Glomerular visceral epithelial cell (primary cell): ENCODE measurements around the gene ADCY1.
"Not testable (repeated sequence)": the region's sequence is repeated elsewhere in the genome, so short reads cannot be mapped to it uniquely, and the experiment has no call there.

Source experiments
- DNase-seq: peaks from one replicate; pipeline ENCODE4 v3.0.0-alpha.2; 2016; ENCODE audit errors: extremely low spot score

Gene ADCY1

DNA sequence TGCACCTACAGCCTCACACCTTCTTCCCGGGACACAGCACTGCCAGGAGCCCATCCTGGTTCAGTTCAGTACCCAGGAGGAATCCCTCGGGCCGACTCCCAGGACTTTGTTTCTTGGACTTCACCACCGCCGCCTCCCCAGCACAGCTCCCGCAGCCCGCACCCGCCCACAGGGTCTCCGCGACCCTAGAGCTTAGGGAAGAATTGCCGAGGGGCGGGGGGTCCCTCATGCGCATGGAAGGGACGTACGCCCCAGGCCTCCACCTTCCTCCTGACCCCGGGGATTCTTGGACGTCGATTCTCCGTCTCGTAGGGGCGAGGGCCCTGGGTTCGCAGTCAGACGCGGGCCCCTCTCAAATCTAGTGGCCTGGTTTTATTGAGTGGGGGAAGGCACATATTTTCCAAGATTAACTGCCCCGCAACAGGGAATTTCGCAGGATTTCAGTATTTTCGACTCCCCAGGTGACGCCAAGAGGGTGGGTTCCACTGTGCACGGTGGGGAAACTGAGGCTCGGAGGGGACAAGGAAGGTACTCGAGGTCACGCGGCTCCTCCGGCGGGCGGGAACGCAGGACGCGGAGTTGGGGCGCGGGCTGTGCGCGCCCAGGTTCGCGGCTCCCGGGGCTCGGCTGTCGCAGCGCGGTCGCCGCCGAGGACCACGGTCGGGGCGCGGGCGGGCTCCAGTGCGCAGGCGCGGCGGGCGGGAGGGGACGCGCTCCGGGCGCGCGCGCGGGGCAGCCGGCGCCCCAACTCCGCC, at the start of gene ADCY1:
TSS of gene ADCY1 (plus strand) at position 708 of the 755 bp plus-strand sequence. CDS start 176 bp downstream, outside the sequence.
- DNase-seq = no peak

DNA sequence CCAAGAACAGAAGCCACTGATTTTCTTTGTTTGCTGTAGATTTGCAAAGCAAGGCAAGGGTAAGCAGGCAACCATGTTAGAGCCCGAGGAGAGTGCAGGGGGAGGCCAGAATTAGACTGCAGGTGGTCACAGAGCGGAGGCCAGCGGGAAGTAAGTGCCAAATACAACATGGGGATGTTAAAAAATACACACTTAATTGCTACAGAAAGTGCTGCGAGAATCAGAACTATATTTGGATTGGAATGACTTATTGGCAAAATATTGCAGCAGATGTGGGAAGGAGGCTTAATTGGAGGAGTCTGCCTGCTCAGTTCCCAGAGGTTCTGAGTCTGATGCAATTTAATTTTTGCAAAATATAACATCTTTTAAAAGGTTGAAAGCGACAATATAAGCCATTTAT, 49.7 kb upstream of the ADCY1 start:
- no peak for DNase-seq

DNA sequence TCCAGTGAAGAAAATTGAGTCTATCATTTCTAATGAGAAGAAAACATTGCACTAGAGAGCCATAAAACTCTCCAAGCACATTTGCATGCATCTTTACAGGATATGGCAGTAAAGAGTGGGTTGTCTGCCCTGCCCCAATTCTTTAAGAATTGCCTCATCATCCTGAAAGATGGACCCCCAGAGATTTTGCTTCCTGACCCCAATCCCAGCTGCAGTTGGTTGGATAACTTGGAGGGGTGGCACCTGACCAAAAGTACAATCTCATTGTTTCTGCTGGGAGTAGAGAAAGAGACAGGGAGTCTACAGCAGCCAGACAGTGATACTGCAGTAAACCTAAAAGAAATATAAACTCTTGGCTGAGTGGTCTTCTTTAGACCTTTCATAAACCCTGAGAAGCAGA, 49.1 kb upstream of the ADCY1 start:
- DNase-seq = no peak

DNA sequence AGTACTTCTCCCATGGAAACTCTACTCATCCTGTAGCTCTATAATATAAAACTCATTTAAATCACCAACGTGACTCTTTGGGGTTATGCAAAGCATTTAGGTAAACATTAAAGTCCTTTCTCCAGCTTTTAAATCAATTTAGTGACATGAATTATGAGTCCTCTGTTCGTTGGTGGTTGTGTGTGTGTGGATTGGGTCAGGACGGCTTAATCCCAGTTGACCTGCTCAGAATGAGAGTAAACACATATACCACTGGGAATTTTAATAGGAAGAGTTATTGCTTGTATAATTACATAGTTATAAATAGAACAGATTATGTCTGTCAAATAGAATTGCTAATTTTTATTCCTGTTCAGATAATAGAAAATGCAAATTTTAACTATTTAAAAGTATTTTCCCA, 30.7 kb upstream of the ADCY1 start:
- no peak for DNase-seq

DNA sequence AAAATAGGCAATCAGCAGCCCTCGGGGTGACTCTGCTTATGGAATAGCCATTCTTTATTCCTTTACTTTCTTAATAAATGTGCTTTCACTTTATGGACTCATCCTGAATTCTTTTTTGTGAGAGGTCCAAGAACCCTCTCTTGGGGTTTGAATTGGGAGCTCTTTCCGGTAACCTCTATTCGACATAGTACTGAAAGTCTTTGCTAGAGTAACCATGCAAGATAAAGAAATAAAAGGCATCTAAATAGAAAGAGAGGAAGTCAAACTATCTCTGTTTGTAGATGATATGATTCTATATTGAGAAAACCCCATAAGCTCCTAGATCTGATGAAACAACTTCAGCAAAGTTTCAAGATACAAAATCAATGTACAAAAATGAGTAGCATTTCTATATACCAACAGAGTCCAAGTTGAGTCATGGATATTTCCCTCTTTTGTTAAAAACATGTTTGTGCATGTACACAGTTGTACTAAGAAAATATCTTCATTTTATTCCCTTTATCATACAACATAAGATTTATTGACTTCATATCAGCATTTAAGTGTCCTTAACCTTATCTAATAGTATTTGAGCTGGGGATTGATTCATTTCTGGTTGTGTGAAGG, 29.0 kb upstream of the ADCY1 start:
- DNase-seq = not testable (repeated sequence)

DNA sequence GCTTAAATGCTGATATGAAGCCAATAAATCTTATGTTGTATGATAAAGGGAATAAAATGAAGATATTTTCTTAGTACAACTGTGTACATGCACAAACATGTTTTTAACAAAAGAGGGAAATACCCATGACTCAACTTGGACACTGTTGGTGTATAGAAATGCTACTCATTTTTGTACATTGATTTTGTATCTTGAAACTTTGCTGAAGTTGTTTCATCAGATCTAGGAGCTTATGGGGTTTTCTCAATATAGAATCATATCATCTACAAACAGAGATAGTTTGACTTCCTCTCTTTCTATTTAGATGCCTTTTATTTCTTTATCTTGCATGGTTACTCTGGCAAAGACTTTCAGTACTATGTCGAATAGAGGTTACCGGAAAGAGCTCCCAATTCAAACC, 25.3 kb upstream of the ADCY1 start:
- DNase-seq = not testable (repeated sequence)

DNA sequence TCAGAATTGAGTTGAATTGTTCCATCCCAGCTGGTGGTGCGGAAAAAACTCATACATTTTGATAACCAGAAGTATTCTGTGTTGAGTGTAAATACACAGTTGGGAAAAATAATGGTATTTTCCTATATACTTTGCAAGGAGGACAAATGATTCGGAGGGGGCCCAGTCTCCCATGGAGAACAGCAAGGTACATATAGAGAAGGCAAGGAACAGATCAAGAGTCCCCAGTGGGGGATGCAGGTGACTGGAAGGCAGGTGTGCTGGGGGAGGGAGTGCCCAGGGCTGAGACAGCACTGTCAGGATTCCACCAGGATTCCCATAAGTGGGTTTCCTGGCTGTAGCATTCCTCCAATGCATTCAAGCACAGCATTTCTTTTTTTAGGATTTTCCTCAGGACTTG, 10.8 kb upstream of the ADCY1 start:
- no peak for DNase-seq

DNA sequence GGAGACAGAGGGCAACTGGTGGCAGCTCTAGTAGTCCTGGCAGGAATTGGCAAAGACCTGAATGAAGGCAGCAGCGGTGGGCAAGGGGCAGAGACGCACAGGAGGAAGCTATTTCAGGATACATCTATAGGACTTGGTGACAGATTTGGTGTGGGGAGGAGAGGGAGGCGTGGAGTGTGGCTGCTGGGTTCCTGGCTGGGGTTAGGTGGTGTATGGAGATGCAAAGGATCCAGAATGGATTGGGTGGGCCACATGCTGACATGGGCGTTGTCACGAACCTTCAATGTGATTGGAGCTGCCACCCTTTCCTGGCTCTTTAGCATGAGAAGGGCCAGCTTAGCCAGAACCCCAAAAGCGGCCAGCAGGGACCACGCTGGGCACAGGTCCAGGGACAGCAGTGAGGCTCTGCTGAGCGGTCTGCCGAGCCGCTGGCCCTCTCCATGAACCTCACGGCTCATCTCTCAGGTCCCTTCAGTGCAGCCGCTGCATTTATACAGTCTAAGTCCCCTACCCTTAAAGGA, 10.2 kb upstream of the ADCY1 start:
- no peak for DNase-seq

DNA sequence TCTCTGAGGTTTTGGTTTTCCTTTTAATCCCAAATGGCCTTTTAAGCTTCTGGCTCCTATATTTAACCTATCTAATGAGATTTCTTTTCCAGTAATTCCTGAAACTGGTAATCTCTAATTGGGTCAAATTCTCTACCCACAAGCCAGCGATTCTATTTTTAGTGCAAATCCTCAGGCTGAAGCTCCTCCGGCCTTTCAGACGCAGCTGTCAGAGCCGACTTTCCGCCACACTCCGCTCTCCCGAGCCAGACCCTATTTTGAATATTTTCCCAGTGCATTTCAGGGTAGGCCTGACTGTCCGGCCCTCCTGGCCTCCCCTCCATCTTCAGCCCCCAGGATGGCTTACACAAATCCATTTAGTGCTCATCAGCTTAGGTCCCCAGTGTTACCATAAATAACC, 9.7 kb upstream of the ADCY1 start:
- DNase-seq = no peak

DNA sequence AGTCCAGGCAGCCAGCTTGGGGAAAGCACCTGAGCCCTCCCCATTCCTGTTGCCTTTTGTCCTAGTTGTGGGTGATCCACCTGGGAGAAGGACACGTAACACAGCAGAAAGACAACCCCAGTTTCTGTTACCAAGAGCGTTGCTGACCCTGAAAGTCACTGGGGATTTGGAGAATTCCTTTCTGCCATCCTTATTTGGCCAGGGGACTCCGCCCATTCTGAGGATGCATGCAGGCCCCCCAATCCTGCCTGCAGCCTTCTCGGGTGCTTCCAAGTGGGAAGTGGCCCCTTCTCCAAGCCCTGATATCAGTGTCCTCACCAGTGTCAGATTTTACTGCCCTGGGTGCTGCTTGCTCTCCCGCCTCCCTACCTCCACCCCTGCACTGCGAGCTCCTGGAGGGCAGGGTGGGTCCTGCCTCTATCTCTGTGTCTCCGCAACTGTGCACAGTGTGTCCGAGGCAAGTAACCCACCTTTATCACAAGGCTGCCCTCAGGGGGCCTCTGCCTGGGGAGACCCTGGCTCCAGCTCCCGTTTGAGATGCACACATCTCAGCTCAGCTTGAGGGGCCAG, 9.2 kb upstream of the ADCY1 start:
- no peak for DNase-seq

DNA sequence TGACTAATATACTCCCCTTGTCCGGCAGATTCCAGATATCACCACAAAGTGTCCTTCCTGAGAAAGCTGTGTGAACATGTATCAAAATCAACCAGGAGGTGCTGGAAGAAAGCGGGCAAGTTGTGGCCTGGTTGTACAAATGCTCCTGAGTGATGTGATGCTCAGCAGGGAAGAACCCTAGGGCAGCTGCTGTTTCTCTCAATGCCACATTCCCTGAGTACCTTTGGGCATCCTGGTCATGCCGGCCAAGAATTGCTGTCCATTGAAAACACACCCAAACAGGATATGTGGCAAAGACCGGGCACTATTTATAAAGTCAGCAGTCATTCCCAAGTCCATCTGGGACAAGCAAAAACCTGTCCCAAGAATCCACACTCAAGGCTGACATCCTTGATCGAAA, 7.8 kb upstream of the ADCY1 start:
- no peak for DNase-seq

DNA sequence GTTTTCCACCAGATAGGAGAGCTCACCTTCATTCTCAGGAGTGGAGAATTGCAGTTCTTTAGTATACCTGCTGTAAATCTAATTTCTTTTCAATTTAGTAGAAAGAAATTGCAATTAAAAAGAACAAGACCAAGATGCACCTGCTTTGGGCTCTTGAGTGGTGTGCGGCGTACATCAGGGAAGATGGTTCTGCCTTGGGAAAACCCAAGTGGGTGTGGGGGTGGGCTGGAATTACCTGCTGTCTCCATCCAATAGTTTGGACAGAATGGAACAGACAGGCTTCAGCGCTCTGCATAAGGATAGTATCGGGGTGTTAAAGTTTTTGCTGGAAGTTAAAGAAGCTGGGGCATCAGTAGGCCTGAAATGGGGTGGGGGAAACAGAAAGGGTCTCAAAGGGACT, 7.2 kb upstream of the ADCY1 start:
- DNase-seq = no peak

DNA sequence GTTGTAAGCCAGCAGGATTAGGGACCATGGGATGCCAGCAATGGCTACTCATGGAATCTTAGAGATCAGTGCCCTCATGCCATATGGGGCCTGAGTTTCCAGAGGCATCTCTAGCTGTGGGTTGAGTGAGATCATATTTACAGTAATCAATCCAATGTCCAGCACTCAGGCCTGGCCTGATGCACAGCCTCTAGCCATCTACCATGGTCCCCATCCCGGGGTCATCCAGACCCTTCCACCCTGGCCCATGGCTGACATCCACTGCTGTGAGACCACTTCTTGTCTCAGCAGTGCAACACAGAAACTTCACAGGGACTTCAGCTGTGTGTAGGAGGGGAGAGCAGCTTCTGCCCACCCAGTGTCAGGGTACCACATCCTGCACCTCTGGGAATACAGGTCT, 6.5 kb upstream of the ADCY1 start:
- DNase-seq = no peak

DNA sequence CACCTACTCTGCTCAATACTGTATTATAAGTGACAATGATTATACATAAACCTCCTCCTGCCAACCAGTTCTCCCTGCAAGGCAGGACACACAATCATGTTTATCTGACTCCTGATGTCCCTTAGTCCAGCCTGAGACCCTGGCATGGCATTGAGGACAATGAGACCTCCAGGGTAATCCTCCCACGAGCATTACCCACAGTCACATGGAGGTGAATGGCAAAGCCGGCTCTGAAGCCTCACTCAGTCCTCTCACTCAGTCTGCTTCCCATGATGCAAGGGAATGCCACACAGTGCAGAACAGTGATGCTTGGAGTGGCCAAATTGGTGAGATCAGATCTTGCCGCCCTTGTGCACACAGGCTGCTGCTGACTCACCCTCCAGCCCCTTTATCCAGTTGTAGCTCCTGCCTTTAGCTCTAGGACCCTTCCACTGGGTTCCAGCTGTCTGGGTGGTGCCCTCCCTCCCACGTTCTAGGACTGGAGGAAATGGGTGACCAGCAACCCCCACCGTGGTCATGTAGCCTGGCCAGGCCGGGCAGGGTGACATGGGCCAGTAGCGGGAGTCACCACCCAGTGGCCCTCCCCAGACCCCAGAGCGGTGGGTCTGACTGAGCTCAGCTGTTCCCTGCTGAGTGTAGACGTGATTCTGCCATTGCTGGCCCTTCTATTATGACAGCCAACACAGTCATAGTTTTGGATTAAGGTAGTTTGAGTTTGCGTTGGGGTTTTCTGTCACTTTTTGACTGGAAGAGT, 5.5 kb upstream of the ADCY1 start:
- no peak for DNase-seq

DNA sequence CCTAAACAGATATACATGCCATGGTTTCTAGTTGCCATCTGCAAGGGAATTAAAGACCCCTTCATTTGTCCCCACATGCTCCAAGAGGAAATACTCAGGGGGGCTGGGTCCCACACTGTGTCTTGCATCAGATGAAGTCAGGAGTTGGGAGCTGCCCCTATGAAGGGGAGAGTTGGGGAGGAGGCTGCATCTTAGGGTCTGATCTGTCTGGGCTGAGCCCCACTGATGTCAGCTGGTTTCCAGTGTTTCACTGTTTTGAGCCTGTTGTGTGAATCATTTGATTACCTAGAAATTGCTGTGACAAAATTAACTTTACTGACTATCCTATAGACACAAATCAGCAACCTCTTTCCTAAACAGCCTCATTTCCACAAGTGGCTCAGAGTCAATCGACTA, 4.9 kb upstream of the ADCY1 start:
- no peak for DNase-seq

DNA sequence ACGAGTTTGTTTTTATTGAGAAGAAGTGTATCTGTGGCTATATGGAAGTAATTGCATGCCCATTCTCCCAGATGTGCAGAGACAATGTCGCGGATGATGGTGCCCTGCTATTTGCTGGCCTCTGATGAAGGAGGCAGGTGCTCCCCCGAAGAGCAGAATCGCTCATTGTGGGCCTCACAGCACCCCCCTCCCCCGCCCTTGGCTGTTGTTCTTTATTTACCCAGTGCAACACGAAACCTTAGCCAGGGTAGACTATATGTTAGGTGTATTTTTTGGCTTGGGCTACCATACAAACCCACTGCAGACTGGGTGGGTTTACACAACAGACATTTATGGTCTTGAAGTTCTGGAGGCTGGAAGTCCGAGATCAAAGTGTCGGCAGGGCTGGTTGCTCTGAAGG, 3.4 kb upstream of the ADCY1 start:
- DNase-seq = no peak

DNA sequence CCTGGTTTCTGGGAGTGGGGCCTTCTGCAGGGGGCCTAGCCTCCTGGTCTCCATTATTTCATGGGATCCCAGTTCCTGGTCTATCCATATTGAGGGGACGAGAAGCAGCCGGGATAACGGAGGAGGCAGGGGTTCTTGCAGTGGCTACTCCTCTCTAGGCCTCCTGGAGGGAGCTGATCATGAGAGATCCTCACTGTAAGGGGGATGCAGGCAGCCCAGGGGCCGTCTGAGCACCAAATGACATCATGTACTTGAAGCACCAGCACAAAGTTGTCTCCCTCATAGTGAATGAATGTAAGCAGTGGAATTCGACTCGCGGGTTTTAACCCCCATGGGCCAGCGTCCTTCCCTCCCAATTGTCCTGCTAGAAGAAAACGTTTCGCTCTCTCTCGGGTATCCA, 964 bp upstream of the ADCY1 start:
- DNase-seq = no peak

DNA sequence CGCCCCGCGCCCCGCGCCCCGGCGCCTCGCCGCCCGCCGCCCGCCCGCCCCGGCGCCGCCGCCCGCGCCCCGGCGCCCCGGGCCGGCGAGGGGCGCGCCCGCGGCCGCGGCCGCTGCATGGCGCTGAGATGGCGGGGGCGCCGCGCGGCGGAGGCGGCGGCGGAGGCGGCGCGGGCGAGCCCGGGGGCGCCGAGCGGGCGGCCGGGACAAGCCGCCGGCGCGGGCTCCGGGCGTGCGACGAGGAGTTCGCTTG, 174 bp downstream of the ADCY1 start:
- DNase-seq = no peak

DNA sequence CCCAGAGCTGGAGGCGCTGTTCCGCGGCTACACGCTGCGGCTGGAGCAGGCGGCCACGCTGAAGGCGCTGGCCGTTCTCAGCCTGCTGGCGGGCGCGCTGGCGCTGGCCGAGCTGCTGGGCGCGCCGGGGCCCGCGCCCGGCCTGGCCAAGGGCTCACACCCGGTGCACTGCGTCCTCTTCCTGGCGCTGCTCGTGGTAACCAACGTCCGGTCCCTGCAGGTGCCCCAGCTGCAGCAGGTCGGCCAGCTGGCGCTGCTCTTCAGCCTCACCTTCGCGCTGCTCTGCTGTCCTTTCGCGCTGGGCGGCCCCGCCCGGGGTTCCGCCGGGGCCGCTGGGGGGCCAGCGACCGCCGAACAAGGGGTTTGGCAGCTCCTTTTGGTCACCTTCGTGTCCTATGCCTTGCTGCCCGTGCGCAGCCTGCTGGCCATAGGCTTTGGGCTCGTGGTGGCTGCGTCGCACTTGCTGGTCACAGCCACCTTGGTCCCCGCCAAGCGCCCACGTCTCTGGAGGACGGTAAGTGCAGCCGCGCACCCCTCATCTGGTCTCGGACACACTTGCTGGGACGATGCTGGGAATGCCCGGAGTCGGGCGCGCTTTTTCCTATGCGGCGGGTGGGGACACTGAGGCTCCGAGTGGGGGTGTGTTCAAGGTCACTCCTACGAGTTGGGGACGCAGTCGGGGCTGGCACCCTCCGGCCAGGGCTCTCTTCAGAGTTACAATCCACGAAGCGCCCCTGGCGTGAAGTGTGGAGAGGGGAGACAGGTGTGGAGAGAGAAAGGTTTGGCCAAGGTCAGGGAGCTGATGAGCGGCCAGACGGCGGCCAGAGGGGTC, 717 bp downstream of the ADCY1 start:
- peak; percentile 49 for DNase-seq

DNA sequence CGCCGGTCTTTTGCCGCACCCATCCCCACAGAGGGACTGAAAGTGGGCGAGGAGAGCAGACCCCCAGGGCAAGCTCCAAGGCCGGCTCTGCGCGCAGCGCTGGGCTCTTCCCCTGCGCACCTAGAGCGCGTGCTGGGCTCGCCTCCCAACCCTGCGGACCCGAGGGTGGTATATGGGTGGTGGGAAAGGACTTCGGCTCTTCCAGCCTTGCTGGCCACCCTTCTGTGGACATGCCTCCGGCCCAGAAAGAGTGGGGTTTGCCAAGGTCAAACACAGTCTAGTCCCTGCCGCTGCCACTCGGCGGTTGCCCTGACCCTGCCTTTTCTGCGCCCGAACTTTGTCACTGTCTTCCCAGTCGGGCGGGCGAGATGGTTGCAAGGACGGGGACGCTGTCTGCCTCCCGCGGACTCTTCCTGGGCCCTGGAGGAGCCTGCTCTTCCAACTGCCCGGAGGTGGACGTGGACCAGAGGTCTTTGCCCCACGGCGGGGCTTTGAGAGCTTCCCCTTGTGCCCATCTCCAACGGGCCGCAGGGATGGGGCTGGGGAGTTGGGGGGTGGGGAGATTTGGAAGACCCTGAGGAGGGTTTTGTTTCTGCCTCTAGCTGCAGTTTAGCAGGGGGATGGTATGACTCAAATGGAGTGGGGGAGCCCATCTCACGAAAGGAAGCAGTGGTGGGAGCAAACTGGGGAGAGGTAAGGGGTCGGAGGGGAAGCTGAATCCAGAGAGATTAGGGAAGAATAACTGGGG, 1.5 kb downstream of the ADCY1 start:
- no peak for DNase-seq

DNA sequence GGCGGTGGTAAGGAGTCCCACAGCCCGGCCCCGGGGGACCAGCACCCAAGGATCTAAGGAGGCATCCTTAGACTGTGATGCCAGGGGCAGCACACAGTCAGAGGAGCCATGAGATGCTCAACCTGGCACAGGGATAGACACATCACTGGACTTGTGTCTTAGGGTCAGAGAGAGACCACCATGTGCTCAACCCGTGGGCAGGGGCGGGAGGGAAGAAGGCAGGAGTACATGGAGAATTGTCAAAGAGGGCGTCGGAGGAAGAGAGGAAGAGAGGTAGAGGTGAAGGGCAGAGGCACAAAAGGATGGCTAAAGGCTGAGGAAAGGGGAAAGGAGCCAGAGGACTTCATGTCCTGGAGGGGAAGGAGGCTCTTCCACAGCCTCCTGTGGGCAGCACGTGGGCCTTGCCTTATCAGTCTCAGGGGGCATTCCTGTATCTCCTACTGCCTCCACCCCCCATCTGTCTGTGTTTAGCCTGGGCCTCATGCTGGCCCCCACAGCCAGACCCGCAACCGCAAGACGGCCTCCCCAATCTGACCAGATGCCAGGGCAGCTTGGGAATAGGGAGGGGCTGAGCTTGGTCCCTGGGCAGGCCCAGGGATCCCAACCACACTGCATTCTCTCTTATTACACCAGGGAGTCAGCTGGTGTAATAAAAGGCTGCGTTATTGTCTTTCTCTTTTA, 2.2 kb downstream of the ADCY1 start:
- DNase-seq = no peak
